Fibroblast of lung (primary cell): Measurements from ENCODE around the gene SKIC8. TPM values are rescaled to one million over a fixed set of nuclear protein-coding genes. Genes with fewer than 3 reads are reported as not detected.

Experiments used
- DNase-seq, 2 donors: peaks; one replicate each; pipeline versions ENCODE4 v3.0.0 to v3.0.0-alpha.2; 2010; ENCODE audit warnings: low read depth in 2 of 2
- H2AFZ ChIP-seq: 2 replicates; pipeline ENCODE4 v1.5.1; 2012; ENCODE audit warnings: low read length, control low read depth, inconsistent platforms
- H3K27ac ChIP-seq: 2 replicates; pipeline ENCODE4 v1.5.1; 2011; ENCODE audit warnings: low read length, control low read depth; ENCODE audit not compliant: insufficient read depth
- H3K27me3 ChIP-seq: 2 replicates; pipeline ENCODE4 v1.5.1; 2011; ENCODE audit warnings: mild to moderate bottlenecking, low read length; ENCODE audit not compliant: control insufficient read depth, insufficient read depth
- H3K36me3 ChIP-seq: 2 replicates; pipeline ENCODE4 v1.5.1; 2011; ENCODE audit warnings: low read length; ENCODE audit not compliant: control insufficient read depth, insufficient read depth
- H3K4me1 ChIP-seq: 2 replicates; pipeline ENCODE4 v1.5.1; 2011; ENCODE audit warnings: low read length; ENCODE audit not compliant: control insufficient read depth, insufficient read depth; ENCODE audit errors: extremely low read depth
- H3K4me2 ChIP-seq: 2 replicates; pipeline ENCODE4 v1.5.1; 2011; ENCODE audit warnings: low read length, control low read depth; ENCODE audit not compliant: insufficient read depth; ENCODE audit errors: extremely low read depth
- H3K4me3 ChIP-seq, 4 experiments: fragments of 200-600 bp in 1 of 4; sonication (generic) in 1 of 4; replicated peaks in 1 of 4; 2 replicates each; pipeline ENCODE4 v1.5.1; 2011 to 2016; ENCODE audit warnings: low read length in 4 of 4, low read depth in 3 of 4, mild to moderate bottlenecking in 3 of 4, control low read depth in 2 of 4, inconsistent platforms in 1 of 4, mixed read lengths in 1 of 4; ENCODE audit not compliant: insufficient read depth in 1 of 4; ENCODE audit errors: control extremely low read depth in 1 of 4
- H3K79me2 ChIP-seq: 2 replicates; pipeline ENCODE4 v1.5.1; 2012; ENCODE audit warnings: mild to moderate bottlenecking, low read length, inconsistent platforms; ENCODE audit not compliant: control insufficient read depth, insufficient read depth
- H3K9ac ChIP-seq: 2 replicates; pipeline ENCODE4 v1.5.1; 2011; ENCODE audit warnings: mild to moderate bottlenecking, low read length, control low read depth; ENCODE audit not compliant: insufficient read depth
- H3K9me3 ChIP-seq: 2 replicates; pipeline ENCODE4 v1.5.1; 2012; ENCODE audit warnings: low read depth, low read length; ENCODE audit not compliant: control insufficient read depth, insufficient read depth
- H4K20me1 ChIP-seq: 2 replicates; pipeline ENCODE4 v1.5.1; 2011; ENCODE audit warnings: low read length; ENCODE audit not compliant: control insufficient read depth, insufficient read depth; ENCODE audit errors: extremely low read depth
- CTCF ChIP-seq, 2 donors: IDR thresholded peaks in 1 of 2; conservative IDR thresholded peaks in 1 of 2; 1 replicate in 1 of 2; 2 replicates in 1 of 2; pipeline ENCODE4 v1.5.1; 2011 to 2012; ENCODE audit warnings: low read length in 2 of 2, control low read depth in 1 of 2, inconsistent platforms in 1 of 2, low read depth in 1 of 2, mild to moderate bottlenecking in 1 of 2
- EZH2 ChIP-seq: IDR thresholded peaks from 2 replicates; pipeline ENCODE4 v1.5.1; 2012; ENCODE audit warnings: low read length, control low read depth, mild to moderate bottlenecking; ENCODE audit errors: missing control alignments
- polyA plus RNA-seq, 2 donors: library from polyadenylated mRNA; depleted of rRNA in 1 of 2; stranded (reverse) in 1 of 2; unstranded in 1 of 2; fragments of >200 nt; gene quantifications; 2 replicates each; pipeline ENCODE4 v1.2.1, GENCODE V29; 2011 to 2012; ENCODE audit warnings: missing spikeins in 1 of 2
- total RNA-seq: library from RNA; depleted of rRNA; stranded (reverse); fragments of >200 nt; gene quantifications from 2 replicates; pipeline ENCODE4 v1.2.1, GENCODE V29; 2014

Gene SKIC8
- total and polyA plus RNA-seq, 2 donors (not counting 1 experiment from before 2014, with no cell fraction given) = 47.1 to 82.2 TPM

DNA sequence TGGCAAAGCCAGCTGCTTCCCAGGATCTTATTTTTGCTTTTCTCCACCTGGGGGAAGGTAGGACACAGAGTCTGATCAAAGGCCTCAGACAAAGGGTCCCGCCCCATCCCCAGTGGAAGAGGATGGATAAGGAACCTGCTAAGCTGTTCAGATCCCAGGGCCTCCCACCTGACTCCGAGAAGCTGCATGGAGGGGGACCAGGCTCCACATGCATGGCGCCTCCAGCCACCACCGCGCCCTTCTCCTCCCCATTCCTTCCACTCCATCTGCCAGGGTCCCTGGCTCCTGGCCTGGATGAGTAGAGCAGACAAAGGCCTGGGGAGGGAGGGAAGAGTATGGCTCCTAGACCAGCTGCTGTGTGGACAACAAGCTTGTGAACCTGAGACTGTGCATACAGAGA is 20.8 kb upstream of the SKIC8 start:
- H3K27me3 ChIP-seq = peaks cover 3% of the 10 kb centered on the region
- H3K9ac ChIP-seq = no peak overlapping the region
- H3K4me2 ChIP-seq = no peak overlapping the region
- H3K36me3 ChIP-seq = no peaks in the 10 kb centered on the region
- no peak for DNase-seq
- TF ChIP-seq CTCF (conservative IDR thresholded peaks at IDR 0.05 in 1 of 2, IDR thresholded peaks at IDR 0.05 in 1 of 2; ENCODE audit: low read depth in 1 of 2, low read length in 2 of 2) (no peak), EZH2 (no peak)
- H3K4me1 ChIP-seq = no peaks in the 10 kb centered on the region
- no peaks in the 10 kb centered on the region for H3K79me2 ChIP-seq
- no peak overlapping the region for H3K27ac ChIP-seq
- H4K20me1 ChIP-seq = no peaks in the 10 kb centered on the region
- H2AFZ ChIP-seq = no peak overlapping the region
- H3K9me3 ChIP-seq = no peaks in the 10 kb centered on the region
- no peak overlapping the region for H3K4me3 ChIP-seq

GRCh38 chr15:78319588-78319987 is 20.2 kb upstream of the SKIC8 start:
- Histone ChIP-seq H3K4me3 (no peak overlapping the region), H3K27ac (no peak overlapping the region), H4K20me1 (no peaks in the 10 kb centered on the region), H3K79me2 (no peaks in the 10 kb centered on the region), H3K9me3 (no peaks in the 10 kb centered on the region), H3K9ac (no peak overlapping the region), H3K4me2 (no peak overlapping the region), H3K4me1 (no peaks in the 10 kb centered on the region), H3K36me3 (no peaks in the 10 kb centered on the region), H3K27me3 (peaks cover 3% of the 10 kb centered on the region), H2AFZ (no peak overlapping the region)
- TF ChIP-seq EZH2 (no peak), CTCF (conservative IDR thresholded peaks at IDR 0.05 in 1 of 2, IDR thresholded peaks at IDR 0.05 in 1 of 2; ENCODE audit: low read depth in 1 of 2, low read length in 2 of 2) (no peak)
- DNase-seq = no peak

- H3K4me3 ChIP-seq = no peak overlapping the region
- H4K20me1 ChIP-seq = no peaks in the 10 kb centered on the region
- no peak overlapping the region for H3K4me2 ChIP-seq
- H3K79me2 ChIP-seq = no peaks in the 10 kb centered on the region
- no peak overlapping the region for H3K27ac ChIP-seq
- no peaks in the 10 kb centered on the region for H3K36me3 ChIP-seq
- H2AFZ ChIP-seq = no peak overlapping the region
- TF ChIP-seq CTCF (conservative IDR thresholded peaks at IDR 0.05 in 1 of 2, IDR thresholded peaks at IDR 0.05 in 1 of 2; ENCODE audit: low read depth in 1 of 2, low read length in 2 of 2) = peak in 1 of 2 donors; percentile 33
- no peak for TF ChIP-seq EZH2
- peak in 1 of 2 donors; percentile 12 for DNase-seq
- no peaks in the 10 kb centered on the region for H3K4me1 ChIP-seq
- no peaks in the 10 kb centered on the region for H3K9me3 ChIP-seq
- no peak overlapping the region for H3K9ac ChIP-seq
- H3K27me3 ChIP-seq = peaks cover 3% of the 10 kb centered on the region
Observed at GRCh38 chr15:78317145-78317836, 17.9 kb upstream of the SKIC8 start.
